ENCODE data around the gene RBM33. TPM values are rescaled to one million over a fixed set of nuclear protein-coding genes. Genes with fewer than 3 reads are reported as not detected.

Gene RBM33
- total and polyA plus RNA-seq, 10 of the 15 experiments (the other 5 are each of a cell fraction or from before 2014, with no cell fraction given) = 4.7 to 67.2 (median 24.3) TPM

DNA sequence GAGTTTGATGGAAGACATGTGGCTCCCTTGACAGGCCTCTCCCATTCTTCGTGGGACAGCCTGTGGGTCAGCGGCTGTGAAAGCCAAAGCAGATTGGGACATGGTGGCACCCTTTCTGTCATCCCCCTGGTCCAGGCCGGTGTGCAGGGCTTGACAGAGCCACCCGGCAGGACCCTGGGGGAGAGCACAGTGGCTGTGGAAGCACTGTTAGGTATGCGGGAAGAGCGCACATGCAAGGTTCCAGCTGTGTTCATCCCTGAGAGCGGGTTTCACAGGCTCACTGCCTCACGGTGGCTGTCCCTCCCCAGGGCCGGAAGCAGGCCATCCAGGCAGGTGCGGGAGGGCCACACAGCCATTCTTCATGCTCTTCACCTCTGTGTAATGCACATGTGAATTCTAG lies 138.0 kb downstream of the RBM33 start:
- no peak for ATAC-seq

DNA sequence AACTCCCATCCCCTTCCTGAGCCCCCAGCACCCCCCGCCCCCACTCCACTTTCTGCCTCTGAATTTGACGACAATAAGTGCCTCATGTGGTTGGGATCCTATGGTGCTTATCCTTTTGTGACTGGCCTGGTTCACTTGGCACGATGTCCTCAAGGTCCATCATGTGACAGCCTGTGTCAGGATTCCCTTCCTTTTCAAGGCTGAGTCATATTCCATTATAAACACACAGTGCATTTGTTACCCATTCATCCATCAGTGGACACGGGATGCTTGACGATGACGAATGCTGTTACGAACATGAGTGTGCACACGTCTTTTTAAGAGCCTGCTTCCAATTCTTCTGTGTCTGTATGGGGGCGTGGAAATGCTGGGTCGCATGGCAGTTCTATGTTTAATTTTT lies 141.1 kb downstream of the RBM33 start:
- ChIA-PET POLR2A (no interaction called here), CTCF (interaction anchor here (1.3 kb wide), 1 partner anchor 187 kb away, joined by 6 read pairs; no protein-coding TSS in a partner anchor), RAD21 (ENCODE audit: unreplicated experiment) (no interaction called here), SMC1A (ENCODE audit: uncharacterized antibody, unreplicated experiment) (no interaction called here)
- Histone ChIP-seq H3K79me2 (ENCODE audit: control insufficient read depth, insufficient read depth, low read length) (no peaks in the 10 kb centered on the region), H3K9ac (ENCODE audit: control insufficient read depth, insufficient read depth, low read length) (no peak overlapping the region), H3K4me1 (ENCODE audit: control insufficient read depth, insufficient read depth, low read length) (no peaks in the 10 kb centered on the region), H3K4me3 (no peak overlapping the region), H3K4me2 (ENCODE audit: control insufficient read depth, insufficient read depth) (no peak overlapping the region), H3K9me3 (replicated peaks; ENCODE audit: control insufficient read depth, insufficient read depth, low read length) (no peaks in the 10 kb centered on the region), H2AFZ (ENCODE audit: control insufficient read depth, low read depth, low read length) (no peak overlapping the region), H3K36me3 (ENCODE audit: control insufficient read depth in 2 of 2, insufficient read depth in 2 of 2, low read length in 1 of 2) (peaks cover 1 to 3% of the 10 kb centered on the region in 2 experiments; a peak in 3 of 4 replicates), H3K27ac (ENCODE audit: control insufficient read depth, insufficient read depth) (no peak overlapping the region), H4K20me1 (ENCODE audit: control insufficient read depth, insufficient read depth) (no peaks in the 10 kb centered on the region), H3K27me3 (replicated peaks in 1 of 2; ENCODE audit: control insufficient read depth in 2 of 2, insufficient read depth in 2 of 2, low read length in 1 of 2) (no peaks in the 10 kb centered on the region; a peak in 1 of 4 replicates)
- WGBS (ENCODE audit: insufficient coverage, insufficient replicate concordance, low lambda C conversion rate, missing lambda C conversion rate) = 93% methylated on average over 10 of the region's 10 CpGs
- ATAC-seq = no peak
- FAIRE-seq = no peak
- DNase-seq (ENCODE audit: low read depth, low spot score) = no peak
- in situ Hi-C loops (cut with MboI) (no loop called here), intact Hi-C loops (cut with micrococcal nuclease; ENCODE audit: unreplicated experiment) (no loop called here)
- BruUV-seq (replicated peaks) = no TSS peak
- TF ChIP-seq NFYB (IDR thresholded peaks at IDR 0.05; ENCODE audit: insufficient read depth, low read depth, low read length) (no peak), SUPT20H (IDR thresholded peaks at IDR 0.05; ENCODE audit: borderline replicate concordance, control insufficient read depth, low read depth, low read length) (no peak), DPF2 (IDR thresholded peaks at IDR 0.05) (no peak), EGR1 (IDR thresholded peaks at IDR 0.05; ENCODE audit: borderline replicate concordance in 1 of 2, low read depth in 2 of 2, low read length in 2 of 2) (no peak)
- TF ChIP-seq, protein P1, sequence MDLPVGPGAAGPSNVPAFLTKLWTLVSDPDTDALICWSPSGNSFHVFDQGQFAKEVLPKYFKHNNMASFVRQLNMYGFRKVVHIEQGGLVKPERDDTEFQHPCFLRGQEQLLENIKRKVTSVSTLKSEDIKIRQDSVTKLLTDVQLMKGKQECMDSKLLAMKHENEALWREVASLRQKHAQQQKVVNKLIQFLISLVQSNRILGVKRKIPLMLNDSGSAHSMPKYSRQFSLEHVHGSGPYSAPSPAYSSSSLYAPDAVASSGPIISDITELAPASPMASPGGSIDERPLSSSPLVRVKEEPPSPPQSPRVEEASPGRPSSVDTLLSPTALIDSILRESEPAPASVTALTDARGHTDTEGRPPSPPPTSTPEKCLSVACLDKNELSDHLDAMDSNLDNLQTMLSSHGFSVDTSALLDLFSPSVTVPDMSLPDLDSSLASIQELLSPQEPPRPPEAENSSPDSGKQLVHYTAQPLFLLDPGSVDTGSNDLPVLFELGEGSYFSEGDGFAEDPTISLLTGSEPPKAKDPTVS (IDR thresholded peaks at IDR 0.05; ENCODE audit: low read depth, low read length) = no peak
- TF ChIP-seq, protein P2, sequence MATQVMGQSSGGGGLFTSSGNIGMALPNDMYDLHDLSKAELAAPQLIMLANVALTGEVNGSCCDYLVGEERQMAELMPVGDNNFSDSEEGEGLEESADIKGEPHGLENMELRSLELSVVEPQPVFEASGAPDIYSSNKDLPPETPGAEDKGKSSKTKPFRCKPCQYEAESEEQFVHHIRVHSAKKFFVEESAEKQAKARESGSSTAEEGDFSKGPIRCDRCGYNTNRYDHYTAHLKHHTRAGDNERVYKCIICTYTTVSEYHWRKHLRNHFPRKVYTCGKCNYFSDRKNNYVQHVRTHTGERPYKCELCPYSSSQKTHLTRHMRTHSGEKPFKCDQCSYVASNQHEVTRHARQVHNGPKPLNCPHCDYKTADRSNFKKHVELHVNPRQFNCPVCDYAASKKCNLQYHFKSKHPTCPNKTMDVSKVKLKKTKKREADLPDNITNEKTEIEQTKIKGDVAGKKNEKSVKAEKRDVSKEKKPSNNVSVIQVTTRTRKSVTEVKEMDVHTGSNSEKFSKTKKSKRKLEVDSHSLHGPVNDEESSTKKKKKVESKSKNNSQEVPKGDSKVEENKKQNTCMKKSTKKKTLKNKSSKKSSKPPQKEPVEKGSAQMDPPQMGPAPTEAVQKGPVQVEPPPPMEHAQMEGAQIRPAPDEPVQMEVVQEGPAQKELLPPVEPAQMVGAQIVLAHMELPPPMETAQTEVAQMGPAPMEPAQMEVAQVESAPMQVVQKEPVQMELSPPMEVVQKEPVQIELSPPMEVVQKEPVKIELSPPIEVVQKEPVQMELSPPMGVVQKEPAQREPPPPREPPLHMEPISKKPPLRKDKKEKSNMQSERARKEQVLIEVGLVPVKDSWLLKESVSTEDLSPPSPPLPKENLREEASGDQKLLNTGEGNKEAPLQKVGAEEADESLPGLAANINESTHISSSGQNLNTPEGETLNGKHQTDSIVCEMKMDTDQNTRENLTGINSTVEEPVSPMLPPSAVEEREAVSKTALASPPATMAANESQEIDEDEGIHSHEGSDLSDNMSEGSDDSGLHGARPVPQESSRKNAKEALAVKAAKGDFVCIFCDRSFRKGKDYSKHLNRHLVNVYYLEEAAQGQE (IDR thresholded peaks at IDR 0.05; ENCODE audit: low read depth, low read length) = no peak
- TF ChIP-seq, protein P3, sequence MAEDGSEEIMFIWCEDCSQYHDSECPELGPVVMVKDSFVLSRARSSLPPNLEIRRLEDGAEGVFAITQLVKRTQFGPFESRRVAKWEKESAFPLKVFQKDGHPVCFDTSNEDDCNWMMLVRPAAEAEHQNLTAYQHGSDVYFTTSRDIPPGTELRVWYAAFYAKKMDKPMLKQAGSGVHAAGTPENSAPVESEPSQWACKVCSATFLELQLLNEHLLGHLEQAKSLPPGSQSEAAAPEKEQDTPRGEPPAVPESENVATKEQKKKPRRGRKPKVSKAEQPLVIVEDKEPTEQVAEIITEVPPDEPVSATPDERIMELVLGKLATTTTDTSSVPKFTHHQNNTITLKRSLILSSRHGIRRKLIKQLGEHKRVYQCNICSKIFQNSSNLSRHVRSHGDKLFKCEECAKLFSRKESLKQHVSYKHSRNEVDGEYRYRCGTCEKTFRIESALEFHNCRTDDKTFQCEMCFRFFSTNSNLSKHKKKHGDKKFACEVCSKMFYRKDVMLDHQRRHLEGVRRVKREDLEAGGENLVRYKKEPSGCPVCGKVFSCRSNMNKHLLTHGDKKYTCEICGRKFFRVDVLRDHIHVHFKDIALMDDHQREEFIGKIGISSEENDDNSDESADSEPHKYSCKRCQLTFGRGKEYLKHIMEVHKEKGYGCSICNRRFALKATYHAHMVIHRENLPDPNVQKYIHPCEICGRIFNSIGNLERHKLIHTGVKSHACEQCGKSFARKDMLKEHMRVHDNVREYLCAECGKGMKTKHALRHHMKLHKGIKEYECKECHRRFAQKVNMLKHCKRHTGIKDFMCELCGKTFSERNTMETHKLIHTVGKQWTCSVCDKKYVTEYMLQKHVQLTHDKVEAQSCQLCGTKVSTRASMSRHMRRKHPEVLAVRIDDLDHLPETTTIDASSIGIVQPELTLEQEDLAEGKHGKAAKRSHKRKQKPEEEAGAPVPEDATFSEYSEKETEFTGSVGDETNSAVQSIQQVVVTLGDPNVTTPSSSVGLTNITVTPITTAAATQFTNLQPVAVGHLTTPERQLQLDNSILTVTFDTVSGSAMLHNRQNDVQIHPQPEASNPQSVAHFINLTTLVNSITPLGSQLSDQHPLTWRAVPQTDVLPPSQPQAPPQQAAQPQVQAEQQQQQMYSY (CRISPR knock-in tag; IDR thresholded peaks at IDR 0.05) = no peak

More for the DNA sequence above, 138.0 kb downstream of the RBM33 start:
- H3K79me2 ChIP-seq (ENCODE audit: control insufficient read depth, insufficient read depth, low read length) = no peaks in the 10 kb centered on the region
- TF ChIP-seq ZNF24 (IDR thresholded peaks at IDR 0.05) = no peak
- peak; percentile 55; the same call in 1 of the 2 replicates for TF ChIP-seq POLR2A (IDR thresholded peaks at IDR 0.05; ENCODE audit: low read depth, low read length)
- ChIA-PET POLR2A (no interaction called here), SMC1A (ENCODE audit: uncharacterized antibody, unreplicated experiment) (no interaction called here), CTCF (no interaction called here), RAD21 (ENCODE audit: unreplicated experiment) (no interaction called here)
- no peak overlapping the region for H3K4me3 ChIP-seq
- no peaks in the 10 kb centered on the region for H3K9me3 ChIP-seq (replicated peaks; ENCODE audit: control insufficient read depth, insufficient read depth, low read length)
- peaks cover 2% of the 10 kb centered on the region; the same call in 1 of the 2 replicates for H4K20me1 ChIP-seq (ENCODE audit: control insufficient read depth, insufficient read depth)
- H3K4me1 ChIP-seq (ENCODE audit: control insufficient read depth, insufficient read depth, low read length) = no peaks in the 10 kb centered on the region
- H3K4me2 ChIP-seq (ENCODE audit: control insufficient read depth, insufficient read depth) = no peak overlapping the region
- FAIRE-seq (no peak), DNase-seq (ENCODE audit: low read depth, low spot score) (no peak)
- WGBS (ENCODE audit: insufficient coverage, insufficient replicate concordance, low lambda C conversion rate, missing lambda C conversion rate) = over 99% methylated on average over 9 of the region's 10 CpGs
- no TSS peak for BruUV-seq (replicated peaks)
- peaks cover 1 to 10% of the 10 kb centered on the region in 2 experiments for H3K36me3 ChIP-seq (ENCODE audit: control insufficient read depth in 2 of 2, insufficient read depth in 2 of 2, low read length in 1 of 2)
- in situ Hi-C loops (cut with MboI) (no loop called here), intact Hi-C loops (cut with micrococcal nuclease; ENCODE audit: unreplicated experiment) (no loop called here)
- no peak overlapping the region for H2AFZ ChIP-seq (ENCODE audit: control insufficient read depth, low read depth, low read length)
- H3K9ac ChIP-seq (ENCODE audit: control insufficient read depth, insufficient read depth, low read length) = no peak overlapping the region
- no peak overlapping the region for H3K27ac ChIP-seq (ENCODE audit: control insufficient read depth, insufficient read depth)
- no peaks in the 10 kb centered on the region; a peak in 1 of 4 replicates for H3K27me3 ChIP-seq (replicated peaks in 1 of 2; ENCODE audit: control insufficient read depth in 2 of 2, insufficient read depth in 2 of 2, low read length in 1 of 2)
